ENCODE results near the gene CLEC4M.

GRCh38 chr19:7742575-7742974, 20.5 kb upstream of the CLEC4M start:
- TF ChIP-seq CTCF (conservative IDR thresholded peaks at IDR 0.05) (no peak), ZFX (IDR thresholded peaks at IDR 0.05) (no peak)

Measured in C4-2B (cell line).